IMR-90 (cell line): ENCODE results near the gene OSBP2. TPM values are rescaled to one million over a fixed set of nuclear protein-coding genes. Genes with fewer than 3 reads are reported as not detected.

Source experiments
- ATAC-seq: fragments of 200-7000 bp; cut with Tn5 transposase; 2 replicates; pipeline ENCODE4 v1.9.1; 2020; ENCODE audit warnings: low read depth, mild to moderate bottlenecking, moderate library complexity
- BruUV-seq: library from RNA; stranded (reverse); fragments of 400-500 nt; replicated peaks from 2 replicates; lab custom pipeline; 2021; lab: Mats Ljungman, UMichigan
- CTCF ChIA-PET: fragments of 300-600 bp; formaldehyde crosslinking; extraction: SDS; loops from one replicate; lab custom pipeline; 2021; ENCODE audit warnings: antibody characterized with exemption; lab: Yijun Ruan, JAX
- POLR2A ChIA-PET: fragments of 300-600 bp; sonication (Branson Sonifier 250); formaldehyde crosslinking; loops from one replicate; lab custom pipeline; 2022; ENCODE audit warnings: antibody characterized with exemption; ENCODE audit not compliant: unreplicated experiment; lab: Charles Lee
- DNase-seq: peaks from one replicate; pipeline ENCODE4 v3.0.0; 2013
- H2AFZ ChIP-seq: replicated peaks from 2 replicates; pipeline ENCODE3; 2013; ENCODE audit warnings: low read length, mild to moderate bottlenecking; ENCODE audit not compliant: poor library complexity
- H2AK5ac ChIP-seq: 2 replicates; pipeline ENCODE4 v1.6.1; 2013; ENCODE audit warnings: low read depth, low read length, inconsistent platforms
- H2AK9ac ChIP-seq: replicated peaks from 2 replicates; pipeline ENCODE3; 2013; ENCODE audit warnings: mild to moderate bottlenecking, low read depth, low read length, moderate library complexity; ENCODE audit not compliant: poor library complexity
- H2BK120ac ChIP-seq: 2 replicates; pipeline ENCODE4 v1.6.1; 2013; ENCODE audit warnings: low read depth, low read length, inconsistent platforms
- H2BK15ac ChIP-seq: 3 replicates; pipeline ENCODE4 v1.6.1; 2013; ENCODE audit warnings: low read depth, low read length, inconsistent platforms
- H2BK20ac ChIP-seq: 2 replicates; pipeline ENCODE4 v1.6.1; 2013; ENCODE audit warnings: low read depth, mild to moderate bottlenecking, inconsistent platforms, low read length, moderate library complexity
- H2BK5ac ChIP-seq: 2 replicates; pipeline ENCODE4 v1.6.1; 2013; ENCODE audit warnings: mild to moderate bottlenecking, low read depth, low read length, inconsistent platforms; ENCODE audit not compliant: poor library complexity, severe bottlenecking
- H3K14ac ChIP-seq: replicated peaks from 2 replicates; pipeline ENCODE4 v1.6.1; 2013; ENCODE audit warnings: low read depth, low read length, inconsistent platforms
- H3K18ac ChIP-seq: 2 replicates; pipeline ENCODE4 v1.6.1; 2013; ENCODE audit warnings: low read depth, low read length, control low read depth
- H3K23ac ChIP-seq: 2 replicates; pipeline ENCODE4 v1.6.1; 2013; ENCODE audit warnings: low read depth, low read length, inconsistent platforms
- H3K27ac ChIP-seq: 2 replicates; pipeline ENCODE4 v1.5.1; 2013; ENCODE audit warnings: mild to moderate bottlenecking, control low read depth, low read length; ENCODE audit not compliant: insufficient read depth
- H3K27me3 ChIP-seq: 2 replicates; pipeline ENCODE4 v1.6.1; 2013; ENCODE audit warnings: low read length; ENCODE audit not compliant: control insufficient read depth, insufficient read depth
- H3K36me3 ChIP-seq: 2 replicates; pipeline ENCODE4 v1.6.1; 2013; ENCODE audit warnings: low read length, mixed read lengths; ENCODE audit not compliant: control insufficient read depth, insufficient read depth
- H3K4ac ChIP-seq: 2 replicates; pipeline ENCODE4 v1.6.1; 2013; ENCODE audit warnings: low read depth, low read length, inconsistent platforms
- H3K4me1 ChIP-seq: 2 replicates; pipeline ENCODE4 v1.6.1; 2013; ENCODE audit warnings: low read length, mixed read lengths; ENCODE audit not compliant: control insufficient read depth, insufficient read depth
- H3K4me2 ChIP-seq: 2 replicates; pipeline ENCODE4 v1.6.1; 2013; ENCODE audit warnings: low read depth, mild to moderate bottlenecking, control low read depth, low read length, moderate library complexity
- H3K4me3 ChIP-seq: 2 replicates; pipeline ENCODE4 v1.5.1; 2013; ENCODE audit warnings: low read depth, mild to moderate bottlenecking, control low read depth, low read length, moderate library complexity; ENCODE audit not compliant: insufficient read depth
- H3K56ac ChIP-seq: 2 replicates; pipeline ENCODE4 v1.6.1; 2013; ENCODE audit warnings: low read length, inconsistent platforms; ENCODE audit not compliant: insufficient read depth; ENCODE audit errors: extremely low read depth
- H3K79me1 ChIP-seq, 2 experiments: 2 replicates each; pipeline ENCODE4 v1.6.1; 2013; ENCODE audit warnings: low read length in 2 of 2, inconsistent platforms in 1 of 2, low read depth in 1 of 2
- H3K9ac ChIP-seq: 2 replicates; pipeline ENCODE4 v1.6.1; 2013; ENCODE audit warnings: low read depth, low read length, control low read depth
- H3K9me1 ChIP-seq: 2 replicates; pipeline ENCODE4 v1.6.1; 2013; ENCODE audit warnings: low read length, inconsistent platforms; ENCODE audit not compliant: insufficient read depth
- H3K9me3 ChIP-seq: 2 replicates; pipeline ENCODE4 v1.6.1; 2013; ENCODE audit warnings: low read length; ENCODE audit not compliant: control insufficient read depth, insufficient read depth
- H4K20me1 ChIP-seq: 2 replicates; pipeline ENCODE4 v1.6.1; 2013; ENCODE audit warnings: low read length, inconsistent platforms; ENCODE audit not compliant: insufficient read depth
- H4K5ac ChIP-seq: 2 replicates; pipeline ENCODE4 v1.6.1; 2013; ENCODE audit warnings: mild to moderate bottlenecking, low read depth, low read length, control low read depth
- H4K8ac ChIP-seq, 2 experiments: 2 replicates each; pipeline ENCODE4 v1.6.1; 2013; ENCODE audit warnings: low read depth in 2 of 2, low read length in 2 of 2, control low read depth in 1 of 2, inconsistent platforms in 1 of 2
- H4K91ac ChIP-seq: 2 replicates; pipeline ENCODE4 v1.6.1; 2013; ENCODE audit warnings: low read depth, low read length, inconsistent platforms; ENCODE audit not compliant: insufficient read depth
- BHLHE40 ChIP-seq: fragments of 150-350 bp; IDR thresholded peaks from 2 replicates; pipeline ENCODE4 v1.6.1; 2016; ENCODE audit warnings: mild to moderate bottlenecking, low read depth, low read length
- MAZ ChIP-seq: IDR thresholded peaks from 2 replicates; pipeline ENCODE4 v1.6.1; 2012; ENCODE audit warnings: low read depth, mild to moderate bottlenecking, low read length, improper control_type of control experiment, moderate library complexity, borderline replicate concordance
- MXI1 ChIP-seq: IDR thresholded peaks from 2 replicates; pipeline ENCODE4 v1.6.1; 2012; ENCODE audit warnings: low read depth, mild to moderate bottlenecking, low read length, moderate library complexity, borderline replicate concordance
- NFE2L2 ChIP-seq: fragments of 150-350 bp; IDR thresholded peaks from 2 replicates; pipeline ENCODE4 v1.6.1; 2016; ENCODE audit warnings: low read depth, mild to moderate bottlenecking, low read length
- POLR2A ChIP-seq: IDR thresholded peaks from 2 replicates; pipeline ENCODE4 v1.6.1; 2012; ENCODE audit warnings: mild to moderate bottlenecking, low read depth, low read length
- RAD21 ChIP-seq: IDR thresholded peaks from 2 replicates; pipeline ENCODE4 v1.6.1; 2012; ENCODE audit warnings: low read length, improper control_type of control experiment
- RCOR1 ChIP-seq: IDR thresholded peaks from 2 replicates; pipeline ENCODE4 v1.6.1; 2012; ENCODE audit warnings: mild to moderate bottlenecking, low read length, improper control_type of control experiment; ENCODE audit not compliant: insufficient replicate concordance
- RFX5 ChIP-seq: IDR thresholded peaks from 2 replicates; pipeline ENCODE4 v1.8.0; 2012; ENCODE audit warnings: low read depth, mild to moderate bottlenecking, low read length, moderate library complexity
- SMC3 ChIP-seq: fragments of 150-350 bp; IDR thresholded peaks from 2 replicates; pipeline ENCODE4 v1.6.1; 2016; ENCODE audit warnings: low read depth, mild to moderate bottlenecking, antibody characterized with exemption, low read length, moderate library complexity
- WGBS, 2 experiments: methylation state at CpG; one replicate each; pipeline versions ENCODE4 v1.1.5 to v1.1.7; 2013; ENCODE audit warnings: missing lambda C conversion rate in 2 of 2; ENCODE audit not compliant: insufficient read length in 1 of 2; ENCODE audit errors: extremely low coverage in 2 of 2; 5-methylcytosine and 5-hydroxymethylcytosine counted together
- dilution Hi-C: fragments of 300-500 bp; cut with HindIII; formaldehyde crosslinking; loops from one replicate; pipeline ENCODE4 v1.14.3; 2018; ENCODE audit warnings: low sequenced_read_pairs; ENCODE audit not compliant: unreplicated experiment
- in situ Hi-C: fragments of 300-500 bp; cut with MboI; formaldehyde crosslinking; loops from 3 replicates; pipeline ENCODE4 v1.14.3; 2019; ENCODE audit warnings: low sequenced_read_pairs, inconsistent platforms, mixed read lengths
- intact Hi-C: fragments of 100-400 bp; cut with micrococcal nuclease; formaldehyde crosslinking; loops from 2 replicates; pipeline ENCODE4 v1.10.0; 2022
- polyA plus RNA-seq, 3 experiments: library from polyadenylated mRNA; depleted of rRNA; stranded (reverse); fragments of >200 nt; gene quantifications; 2 replicates each; pipeline ENCODE4 v1.2.3, GENCODE V29; 2012; ENCODE audit warnings: low replicate concordance in 1 of 3
- total RNA-seq: library from RNA; depleted of rRNA; stranded (reverse); fragments of >200 nt; gene quantifications from 2 replicates; pipeline ENCODE4 v1.2.3, GENCODE V29; 2012
- TF ChIP-seq, protein P1 (sequence below): fragments of 150-350 bp; IDR thresholded peaks from 2 replicates; pipeline ENCODE4 v1.6.1; 2017; ENCODE audit warnings: mild to moderate bottlenecking, antibody characterized with exemption, low read length, low read depth
- TF ChIP-seq, protein P2 (sequence below): conservative IDR thresholded peaks from 2 replicates; pipeline ENCODE4 v1.5.1; 2012; ENCODE audit warnings: mild to moderate bottlenecking, low read depth, low read length, improper control_type of control experiment

The OSBP2 gene
- total and polyA plus RNA-seq, 2 of the 4 experiments (the other 2 are of a cell fraction), result 1.8 to 2.2 TPM

DNA sequence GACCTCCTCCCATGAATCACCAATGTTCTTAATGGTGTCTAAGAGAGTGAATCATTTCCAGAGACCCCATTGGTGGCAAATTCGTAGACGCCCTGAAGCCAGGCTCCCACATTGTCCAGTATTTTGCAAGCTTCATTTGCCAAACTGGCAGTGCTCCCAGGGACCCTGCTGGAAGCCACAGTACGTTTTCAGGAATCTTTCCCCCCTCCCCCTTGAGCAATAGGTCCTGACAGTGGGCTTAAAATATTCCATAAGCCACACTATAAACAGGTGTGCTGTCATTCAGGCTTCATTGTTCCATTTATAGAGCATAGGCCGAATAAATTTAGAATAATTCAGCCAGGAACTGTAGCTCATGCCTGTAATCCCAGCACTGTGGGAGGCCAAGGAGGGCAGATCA lies 148.6 kb downstream of the OSBP2 start:
- Histone ChIP-seq H2BK20ac (no peak overlapping the region), H3K4ac (no peak overlapping the region), H3K18ac (no peak overlapping the region), H3K79me1 (no peaks in the 10 kb centered on the region), H3K36me3 (no peaks in the 10 kb centered on the region), H3K4me3 (no peak overlapping the region), H4K20me1 (no peaks in the 10 kb centered on the region), H3K4me1 (no peaks in the 10 kb centered on the region), H2AFZ (no peak overlapping the region), H3K14ac (no peak overlapping the region), H2AK5ac (no peak overlapping the region), H3K9me1 (no peaks in the 10 kb centered on the region), H4K8ac (no peak overlapping the region), H2BK120ac (no peak overlapping the region), H3K9me3 (peaks cover 2% of the 10 kb centered on the region; the same call in 1 of the 2 replicates), H3K23ac (no peak overlapping the region), H3K56ac (no peak overlapping the region), H2BK15ac (no peak overlapping the region), H3K27ac (no peak overlapping the region), H3K9ac (no peak overlapping the region), H3K4me2 (no peak overlapping the region), H4K5ac (no peak overlapping the region), H4K91ac (no peak overlapping the region), H3K27me3 (no peaks in the 10 kb centered on the region), H2BK5ac (no peak overlapping the region), H2AK9ac (no peak overlapping the region)
- CTCF ChIA-PET, result no interaction called here
- TF ChIP-seq POLR2A (no peak), RCOR1 (no peak), NFE2L2 (no peak), SMC3 (no peak), MAZ (no peak), RAD21 (no peak), BHLHE40 (no peak), MXI1 (no peak), RFX5 (no peak)
- TF ChIP-seq, protein P1, sequence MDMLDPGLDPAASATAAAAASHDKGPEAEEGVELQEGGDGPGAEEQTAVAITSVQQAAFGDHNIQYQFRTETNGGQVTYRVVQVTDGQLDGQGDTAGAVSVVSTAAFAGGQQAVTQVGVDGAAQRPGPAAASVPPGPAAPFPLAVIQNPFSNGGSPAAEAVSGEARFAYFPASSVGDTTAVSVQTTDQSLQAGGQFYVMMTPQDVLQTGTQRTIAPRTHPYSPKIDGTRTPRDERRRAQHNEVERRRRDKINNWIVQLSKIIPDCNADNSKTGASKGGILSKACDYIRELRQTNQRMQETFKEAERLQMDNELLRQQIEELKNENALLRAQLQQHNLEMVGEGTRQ, result no peak
- TF ChIP-seq, protein P2, sequence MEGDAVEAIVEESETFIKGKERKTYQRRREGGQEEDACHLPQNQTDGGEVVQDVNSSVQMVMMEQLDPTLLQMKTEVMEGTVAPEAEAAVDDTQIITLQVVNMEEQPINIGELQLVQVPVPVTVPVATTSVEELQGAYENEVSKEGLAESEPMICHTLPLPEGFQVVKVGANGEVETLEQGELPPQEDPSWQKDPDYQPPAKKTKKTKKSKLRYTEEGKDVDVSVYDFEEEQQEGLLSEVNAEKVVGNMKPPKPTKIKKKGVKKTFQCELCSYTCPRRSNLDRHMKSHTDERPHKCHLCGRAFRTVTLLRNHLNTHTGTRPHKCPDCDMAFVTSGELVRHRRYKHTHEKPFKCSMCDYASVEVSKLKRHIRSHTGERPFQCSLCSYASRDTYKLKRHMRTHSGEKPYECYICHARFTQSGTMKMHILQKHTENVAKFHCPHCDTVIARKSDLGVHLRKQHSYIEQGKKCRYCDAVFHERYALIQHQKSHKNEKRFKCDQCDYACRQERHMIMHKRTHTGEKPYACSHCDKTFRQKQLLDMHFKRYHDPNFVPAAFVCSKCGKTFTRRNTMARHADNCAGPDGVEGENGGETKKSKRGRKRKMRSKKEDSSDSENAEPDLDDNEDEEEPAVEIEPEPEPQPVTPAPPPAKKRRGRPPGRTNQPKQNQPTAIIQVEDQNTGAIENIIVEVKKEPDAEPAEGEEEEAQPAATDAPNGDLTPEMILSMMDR, result no peak
- in situ Hi-C loops, result no loop called here
- POLR2A ChIA-PET, result no interaction called here
- DNase-seq (no peak), ATAC-seq (no peak)
- WGBS, 2 experiments, result 0% methylated on average over 1 of the region's 4 CpGs; no CpG with 5 or more reads in 1 of the 2 experiments
- dilution Hi-C loops, result no loop called here
- no TSS peak for BruUV-seq
- intact Hi-C loops, result no loop called here
